Measurements from ENCODE around the gene DCAF16. TPM values are rescaled to one million over a fixed set of nuclear protein-coding genes. Genes with fewer than 3 reads are reported as not detected.

The DCAF16 gene
- total RNA-seq, 1 donor from 2014 or later = 75.8 TPM

- Mint-ChIP-seq H3K27ac (no peak overlapping the region), H3K4me3 (no peak overlapping the region), H3K4me1 (peaks cover 4% of the 10 kb centered on the region), H3K36me3 (no peaks in the 10 kb centered on the region), H3K9me3 (peaks cover 10% of the 10 kb centered on the region), H3K27me3 (ENCODE audit: insufficient read depth, low read depth) (no peaks in the 10 kb centered on the region)
- TF ChIP-seq EZH2 (IDR thresholded peaks at IDR 0.05) = no peak
- TF ChIP-seq CTCF (IDR thresholded peaks at IDR 0.05) = no peak
- no peak for TF ChIP-seq EZH2phosphoT487 (IDR thresholded peaks at IDR 0.05)
- no peak overlapping the region for H3K27ac ChIP-seq
- no peak overlapping the region for H3K4me3 ChIP-seq
- DNase-seq (ENCODE audit: low spot score) = no peak
- no peak overlapping the region for H3K4me2 ChIP-seq
- no peaks in the 10 kb centered on the region for H3K9me3 ChIP-seq (ENCODE audit: low read depth)
- H4K20me1 ChIP-seq (ENCODE audit: low read depth) = no peaks in the 10 kb centered on the region
- no peak overlapping the region for H3K9ac ChIP-seq
- no peaks in the 10 kb centered on the region for H3K4me1 ChIP-seq
- H3K27me3 ChIP-seq = no peaks in the 10 kb centered on the region
- H3K36me3 ChIP-seq = no peaks in the 10 kb centered on the region
- H2AFZ ChIP-seq (replicated peaks) = no peak overlapping the region
- no peaks in the 10 kb centered on the region for H3K79me2 ChIP-seq (ENCODE audit: low read depth)
- no peaks in the 10 kb centered on the region for H3F3A ChIP-seq (ENCODE audit: low read depth)
Measured at GRCh38 chr4:17769406-17770174, 41.0 kb downstream of the DCAF16 start.

- no peak for DNase-seq (ENCODE audit: low spot score)
- Mint-ChIP-seq H3K27me3 (ENCODE audit: insufficient read depth, low read depth) (no peaks in the 10 kb centered on the region), H3K36me3 (no peaks in the 10 kb centered on the region), H3K27ac (no peak overlapping the region), H3K4me3 (no peak overlapping the region), H3K4me1 (peaks cover 4% of the 10 kb centered on the region), H3K9me3 (peaks cover 10% of the 10 kb centered on the region)
- no peak overlapping the region for H3K9ac ChIP-seq
- H3K4me3 ChIP-seq = no peak overlapping the region
- no peak overlapping the region for H2AFZ ChIP-seq (replicated peaks)
- no peaks in the 10 kb centered on the region for H4K20me1 ChIP-seq (ENCODE audit: low read depth)
- no peaks in the 10 kb centered on the region for H3K4me1 ChIP-seq
- no peak overlapping the region for H3K27ac ChIP-seq
- H3K27me3 ChIP-seq = no peaks in the 10 kb centered on the region
- TF ChIP-seq EZH2 (IDR thresholded peaks at IDR 0.05) (no peak), EZH2phosphoT487 (IDR thresholded peaks at IDR 0.05) (no peak), CTCF (IDR thresholded peaks at IDR 0.05) (no peak)
- no peaks in the 10 kb centered on the region for H3F3A ChIP-seq (ENCODE audit: low read depth)
- H3K79me2 ChIP-seq (ENCODE audit: low read depth) = no peaks in the 10 kb centered on the region
- no peak overlapping the region for H3K4me2 ChIP-seq
- H3K36me3 ChIP-seq = no peaks in the 10 kb centered on the region
- H3K9me3 ChIP-seq (ENCODE audit: low read depth) = no peaks in the 10 kb centered on the region
Measured at GRCh38 chr4:17766826-17767458, 43.6 kb downstream of the DCAF16 start.

- no peaks in the 10 kb centered on the region for H3K79me2 ChIP-seq (ENCODE audit: low read depth)
- H3K36me3 ChIP-seq = no peaks in the 10 kb centered on the region
- H3K9me3 Mint-ChIP-seq = peaks cover 10% of the 10 kb centered on the region
Measured at GRCh38 chr4:17765514-17766286, 44.9 kb downstream of the DCAF16 start.

More at GRCh38 chr4:17765514-17766286, 44.9 kb downstream of the DCAF16 start:
- no peaks in the 10 kb centered on the region for H4K20me1 ChIP-seq (ENCODE audit: low read depth)
- Mint-ChIP-seq H3K4me1 (no peaks in the 10 kb centered on the region), H3K27me3 (ENCODE audit: insufficient read depth, low read depth) (peaks cover 2% of the 10 kb centered on the region), H3K36me3 (no peaks in the 10 kb centered on the region), H3K27ac (no peak overlapping the region), H3K4me3 (no peak overlapping the region)
- H3K4me2 ChIP-seq = no peak overlapping the region
- no peaks in the 10 kb centered on the region for H3F3A ChIP-seq (ENCODE audit: low read depth)
- no peak overlapping the region for H2AFZ ChIP-seq (replicated peaks)
- TF ChIP-seq EZH2 (IDR thresholded peaks at IDR 0.05) = no peak
- no peak for TF ChIP-seq EZH2phosphoT487 (IDR thresholded peaks at IDR 0.05)
- TF ChIP-seq CTCF (IDR thresholded peaks at IDR 0.05) = no peak
- H3K9ac ChIP-seq = no peak overlapping the region
- no peaks in the 10 kb centered on the region for H3K9me3 ChIP-seq (ENCODE audit: low read depth)
- H3K4me1 ChIP-seq = no peaks in the 10 kb centered on the region
- no peak overlapping the region for H3K27ac ChIP-seq
- no peak overlapping the region for H3K4me3 ChIP-seq
- no peak for DNase-seq (ENCODE audit: low spot score)
- H3K27me3 ChIP-seq = no peaks in the 10 kb centered on the region

All from neural progenitor cell (in vitro differentiated cells).